DMS 273 treated with DMSO at 0.1 percent for 48 hours (cell line): Measurements from ENCODE around the gene RHO.
"Not testable (repeated sequence)": the region's sequence is repeated elsewhere in the genome, so short reads cannot be mapped to it uniquely, and the experiment has no call there.

Experiments used
- DNase-seq: peaks from one replicate; lab custom pipeline; 2025; lab: John Stamatoyannopoulos, UW

RHO gene

DNA sequence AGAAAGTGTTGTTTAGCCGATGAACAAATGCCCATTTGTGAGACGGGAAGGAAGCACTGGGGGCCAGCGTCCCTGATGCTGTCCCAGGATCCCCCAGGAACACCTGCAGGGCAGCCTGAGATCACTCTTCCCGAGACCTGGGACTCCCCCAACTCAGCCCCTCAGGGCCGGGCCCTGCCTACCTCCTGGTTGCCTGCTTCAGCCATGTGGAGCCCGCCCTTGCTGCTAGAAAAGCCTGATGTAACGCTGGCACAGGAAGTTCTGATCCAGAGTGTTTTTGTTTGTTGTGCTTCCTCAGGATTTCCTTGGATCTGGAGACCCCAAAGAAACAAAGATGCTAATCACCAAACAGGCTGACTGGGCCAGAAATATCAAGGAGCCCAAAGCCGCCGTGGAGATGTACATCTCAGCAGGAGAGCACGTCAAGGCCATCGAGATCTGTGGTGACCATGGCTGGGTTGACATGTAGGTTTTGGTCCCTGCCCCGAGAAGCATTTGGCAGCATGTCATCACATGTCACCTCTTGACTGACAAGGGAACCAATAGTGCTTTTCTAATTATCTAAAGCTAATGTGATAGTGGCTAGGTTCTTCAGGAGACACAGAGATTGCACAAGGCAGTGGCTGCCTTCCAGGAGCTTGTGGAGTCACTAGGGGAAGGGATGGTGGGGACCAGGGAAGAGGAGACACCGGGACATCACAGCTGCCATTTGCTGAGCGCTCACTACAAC, 28.7 kb upstream of the RHO start:
- not testable (repeated sequence) for DNase-seq

DNA sequence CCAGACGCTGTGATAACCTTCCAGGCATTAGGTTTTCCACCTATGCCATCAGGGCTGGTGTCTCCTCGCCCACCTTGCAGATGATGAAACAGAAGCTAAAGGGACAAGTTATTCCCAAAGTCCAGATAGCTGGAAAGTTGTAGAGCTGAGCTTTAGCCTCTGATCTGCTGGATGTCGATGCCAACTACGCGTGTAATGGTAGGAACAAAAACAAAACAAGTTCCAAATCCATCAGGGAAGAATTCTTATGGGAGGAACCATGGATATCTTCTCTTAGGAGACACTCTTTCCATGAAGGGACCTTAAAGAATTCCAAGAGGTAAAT, 28.1 kb upstream of the RHO start:
- DNase-seq, result no peak

DNA sequence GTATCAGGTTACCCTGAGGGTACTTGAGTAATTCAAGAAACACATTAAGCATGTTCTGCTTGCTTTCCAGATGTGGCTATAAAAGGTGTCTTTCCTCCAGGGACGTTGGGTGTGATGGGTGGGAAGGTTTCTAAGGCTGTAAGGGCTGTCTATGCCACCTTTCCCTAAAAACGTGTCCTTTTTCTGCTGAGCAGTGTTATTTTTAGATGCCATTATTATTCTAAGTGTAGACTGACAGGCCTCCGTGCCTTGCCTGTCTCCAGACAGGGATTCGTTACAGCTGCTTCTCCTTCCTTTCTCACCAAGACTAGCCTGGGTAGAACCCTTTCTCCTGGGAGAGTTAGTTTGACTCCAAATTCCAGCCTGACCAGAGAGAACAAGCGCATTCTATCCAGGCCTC, 26.8 kb upstream of the RHO start:
- DNase-seq, result no peak

DNA sequence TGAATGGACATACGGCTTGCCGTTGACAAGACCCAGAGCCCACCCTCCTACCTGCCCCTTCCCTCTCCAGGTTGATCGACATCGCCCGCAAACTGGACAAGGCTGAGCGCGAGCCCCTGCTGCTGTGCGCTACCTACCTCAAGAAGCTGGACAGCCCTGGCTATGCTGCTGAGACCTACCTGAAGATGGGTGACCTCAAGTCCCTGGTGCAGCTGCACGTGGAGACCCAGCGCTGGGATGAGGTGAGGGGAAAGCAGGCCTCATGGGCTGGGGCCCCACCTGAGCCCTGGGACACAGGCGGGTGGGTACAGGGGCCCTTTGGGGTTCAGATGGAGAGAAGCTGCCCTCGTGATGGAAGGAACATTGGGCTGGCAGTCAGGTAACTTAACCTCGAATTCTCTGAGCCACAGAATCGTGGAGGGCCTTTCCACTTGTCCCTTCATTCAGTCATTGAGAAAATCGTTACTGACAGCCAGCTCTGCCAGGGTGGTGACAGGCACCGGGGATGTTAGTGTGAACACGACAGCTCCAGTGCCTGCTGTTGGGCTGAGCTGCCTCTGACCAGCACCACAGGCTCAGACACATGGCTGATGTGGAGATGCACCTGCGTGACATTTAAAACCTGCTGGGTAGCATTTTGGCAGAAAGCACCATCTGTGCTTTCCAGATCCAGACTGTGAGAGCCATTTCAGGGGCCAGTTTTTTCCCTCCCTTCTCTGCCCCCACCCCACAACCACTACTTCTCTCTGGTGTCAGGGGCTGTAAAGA, 25.6 kb upstream of the RHO start:
- peak; percentile 23 for DNase-seq

DNA sequence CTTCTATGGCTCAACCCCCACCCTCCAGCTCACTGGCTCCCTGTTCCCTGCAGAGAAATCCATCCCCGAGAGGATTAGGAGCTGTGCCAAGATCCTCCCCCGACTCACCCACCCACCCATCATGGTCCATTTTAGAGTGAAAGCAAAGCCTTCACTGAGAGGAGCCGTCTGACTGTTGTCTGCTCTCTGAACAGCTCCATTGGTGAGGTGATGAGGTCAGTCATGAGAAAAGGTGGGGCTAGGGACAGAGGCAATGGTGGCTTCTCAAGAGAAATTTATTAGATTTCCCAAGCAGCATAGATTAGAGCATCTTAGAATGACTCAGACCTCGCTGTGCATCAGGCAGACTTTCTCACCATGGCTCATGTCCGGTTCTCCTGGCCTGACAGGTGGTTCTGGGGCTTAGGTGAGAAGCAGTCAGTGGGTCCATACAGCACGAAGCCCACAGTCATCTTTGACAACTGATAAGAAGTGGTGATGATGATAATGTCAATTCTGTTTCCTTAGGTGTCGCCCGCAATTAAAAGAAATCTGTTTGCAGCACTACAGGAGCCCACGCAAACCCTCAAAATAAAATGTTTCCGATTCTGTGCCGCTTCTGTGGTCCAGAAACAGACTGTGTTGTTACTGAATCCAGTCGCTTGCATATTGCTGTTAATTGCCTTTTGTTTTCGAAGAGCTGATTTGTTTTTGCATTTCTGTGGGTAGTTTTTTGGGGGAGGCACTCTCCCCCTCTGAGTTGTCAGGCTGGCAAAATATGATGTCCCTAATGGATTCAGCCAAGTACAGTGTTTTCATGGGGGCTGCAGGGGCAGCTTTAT, 24.8 kb upstream of the RHO start:
- no peak for DNase-seq

DNA sequence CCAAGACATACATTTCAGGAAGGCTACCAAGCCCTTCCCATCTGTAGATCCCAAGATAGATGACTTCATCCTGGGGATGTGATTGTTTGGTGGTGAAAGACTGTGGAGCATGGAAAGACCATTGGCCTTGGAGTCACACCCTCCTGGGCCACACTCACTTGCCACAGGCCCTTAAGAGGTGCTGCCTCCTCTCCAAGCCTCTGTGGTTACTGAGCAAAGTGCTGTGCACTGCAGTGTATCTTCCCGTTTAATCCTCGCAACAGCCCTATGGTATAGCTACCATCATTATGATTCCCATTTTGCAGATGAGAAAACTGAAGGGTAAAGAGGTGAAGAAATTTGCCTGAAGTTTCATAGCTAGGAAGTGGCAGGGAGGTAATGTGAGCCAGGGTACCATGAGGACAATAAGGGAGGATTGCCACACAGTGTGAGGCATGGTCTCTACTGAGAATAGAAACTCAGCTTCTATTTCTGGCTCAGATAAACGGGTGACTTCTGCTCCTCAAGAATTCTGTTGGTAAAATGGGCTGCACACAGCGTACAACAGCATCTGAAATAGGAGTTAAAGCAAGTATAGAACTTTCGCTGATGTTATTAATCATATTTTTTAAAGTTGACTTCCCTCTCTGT, 23.9 kb upstream of the RHO start:
- DNase-seq, result no peak

DNA sequence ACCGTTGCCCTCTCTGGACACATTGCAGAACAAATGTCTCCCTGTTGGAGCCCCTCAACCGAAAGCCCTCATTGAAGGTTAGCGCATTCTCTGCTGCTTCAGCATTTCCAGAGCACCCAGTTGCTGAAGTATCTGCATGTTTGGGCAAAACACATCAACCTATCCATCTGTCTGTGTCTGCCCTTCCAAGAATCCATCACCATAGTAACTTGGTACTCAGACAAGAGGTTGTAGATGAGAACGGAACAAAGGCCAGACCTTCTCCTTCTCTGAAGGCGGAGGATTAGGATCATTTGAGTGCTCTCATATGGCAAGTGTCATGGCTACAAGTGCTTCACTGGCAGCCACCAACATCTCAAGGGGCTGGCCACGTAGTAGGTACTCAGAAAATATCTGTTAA, 23.1 kb upstream of the RHO start:
- DNase-seq, result peak; percentile 79

DNA sequence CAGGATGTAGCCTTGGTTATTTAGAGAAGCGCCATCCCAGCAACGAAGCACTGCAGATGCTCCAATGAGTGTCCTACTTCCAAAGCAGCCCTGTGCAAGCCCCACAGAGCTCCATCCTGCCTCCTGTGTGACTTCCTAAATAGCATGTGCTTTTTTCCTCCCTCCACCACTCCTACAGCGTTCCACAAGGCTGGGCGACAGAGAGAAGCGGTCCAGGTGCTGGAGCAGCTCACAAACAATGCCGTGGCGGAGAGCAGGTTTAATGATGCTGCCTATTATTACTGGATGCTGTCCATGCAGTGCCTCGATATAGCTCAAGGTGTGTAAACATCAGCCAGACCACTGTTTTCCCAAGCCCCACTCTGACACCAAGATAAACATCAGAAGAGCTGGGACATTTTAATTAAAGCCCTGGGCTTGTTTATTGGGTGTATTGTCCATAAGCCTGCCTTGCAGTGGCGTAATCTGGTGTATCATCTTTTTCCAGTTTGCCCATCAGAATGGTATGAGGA, 22.2 kb upstream of the RHO start:
- DNase-seq, result no peak

DNA sequence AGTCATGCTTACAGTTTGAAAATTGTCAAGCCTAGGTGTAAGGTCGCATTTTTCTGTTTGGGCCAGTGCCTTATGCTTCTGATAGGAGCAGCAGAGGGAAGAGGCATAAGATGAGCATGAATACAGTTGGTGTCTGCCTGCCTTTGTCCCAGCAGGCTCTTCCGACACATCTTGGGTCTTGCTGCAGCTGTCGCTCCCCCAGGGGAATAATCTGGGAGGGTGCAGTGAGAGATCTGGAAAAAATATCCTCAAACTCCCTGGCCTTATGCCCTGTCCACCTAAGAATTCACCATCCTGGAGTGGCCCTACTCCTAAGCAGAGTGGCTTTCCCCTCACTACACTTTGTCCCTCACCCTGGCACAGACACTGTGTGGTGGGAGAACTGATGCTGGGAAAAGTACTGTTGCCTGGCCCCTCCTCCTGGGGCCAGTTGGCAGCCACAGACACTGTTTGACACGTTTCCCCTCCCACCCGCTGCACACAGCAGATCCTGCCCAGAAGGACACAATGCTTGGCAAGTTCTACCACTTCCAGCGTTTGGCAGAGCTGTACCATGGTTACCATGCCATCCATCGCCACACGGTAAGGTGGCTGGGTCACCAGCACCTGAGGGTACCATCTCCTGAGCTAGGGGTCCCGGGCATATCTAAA, 21.1 kb upstream of the RHO start:
- no peak for DNase-seq

DNA sequence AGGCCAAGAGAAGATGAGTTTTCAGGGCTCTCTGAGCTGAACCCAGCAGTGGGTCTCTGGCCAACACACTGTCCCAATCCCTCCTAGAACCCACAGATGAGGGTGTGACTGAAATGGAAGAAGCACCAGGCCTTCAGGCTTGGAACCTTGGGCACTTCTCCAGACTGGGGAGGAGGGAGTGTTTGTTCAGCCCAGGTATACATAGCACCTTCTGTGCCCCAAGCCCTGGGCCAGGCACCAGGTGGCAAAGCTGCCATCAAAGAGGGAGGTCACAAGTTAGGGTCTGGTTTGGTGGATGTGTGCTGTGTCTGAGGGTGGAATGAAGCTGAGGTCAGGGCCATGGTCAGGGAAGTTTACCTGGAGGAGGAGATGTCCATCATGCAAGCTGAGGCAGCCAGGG, 15.8 kb upstream of the RHO start:
- no peak for DNase-seq

DNA sequence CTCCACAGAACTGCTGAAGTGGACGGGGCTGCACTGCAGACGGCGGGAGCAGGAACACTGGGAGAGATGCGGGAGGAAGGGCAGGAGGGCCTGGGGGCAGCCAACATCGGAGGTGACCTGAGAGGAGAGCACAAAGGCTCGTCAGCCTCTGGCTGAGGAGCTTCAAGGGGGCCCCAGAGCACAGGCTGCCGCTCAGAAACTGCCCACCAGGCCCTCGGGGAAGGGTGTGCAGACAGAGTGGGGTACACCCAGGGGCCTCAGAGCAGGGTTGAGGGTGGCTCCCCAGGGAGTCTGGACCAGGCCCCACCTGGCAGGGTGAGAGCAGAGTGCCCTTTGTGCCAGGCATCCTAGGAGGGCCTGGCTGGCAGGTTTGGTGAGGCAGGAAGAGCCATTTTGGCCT, 14.7 kb upstream of the RHO start:
- DNase-seq, result no peak

DNA sequence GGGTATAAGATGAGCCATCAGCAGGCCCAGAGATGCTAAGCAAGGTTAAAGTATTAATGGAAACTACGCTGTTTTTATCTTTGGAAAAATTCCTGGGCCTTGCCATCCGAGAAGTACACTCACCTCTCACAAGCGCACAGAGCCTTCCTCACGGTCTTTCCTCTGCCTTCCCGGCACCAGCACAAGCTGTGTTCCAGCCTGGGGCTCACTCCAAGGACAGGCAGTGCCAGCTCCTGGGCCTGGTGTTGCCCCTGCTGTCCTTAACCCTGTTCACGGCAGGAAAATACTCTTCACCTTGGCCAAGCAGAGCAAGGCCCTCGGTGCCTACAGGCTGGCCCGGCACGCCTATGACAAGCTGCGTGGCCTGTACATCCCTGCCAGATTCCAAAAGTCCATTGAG, 14.3 kb upstream of the RHO start:
- no peak for DNase-seq

DNA sequence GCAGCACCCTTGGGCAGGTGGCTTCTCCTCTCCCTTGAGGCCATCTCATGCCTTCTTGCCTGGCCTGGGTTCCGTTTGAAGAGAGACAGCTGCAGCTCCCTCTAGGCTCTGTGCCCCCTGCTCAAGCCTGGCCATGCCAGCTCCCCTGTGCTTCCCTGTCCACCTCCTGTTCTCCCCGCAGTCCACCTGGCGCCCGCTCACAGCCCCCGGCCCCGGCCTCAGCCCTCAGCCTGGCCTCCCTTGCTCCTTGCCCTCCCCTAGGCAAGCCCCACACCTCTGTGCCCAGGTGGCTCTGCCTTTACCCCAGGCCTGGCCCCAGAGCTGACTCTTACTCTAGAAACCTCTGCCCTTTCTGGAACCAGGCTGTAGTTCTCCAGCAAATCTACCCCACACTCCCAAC, 13.9 kb upstream of the RHO start:
- DNase-seq, result no peak

DNA sequence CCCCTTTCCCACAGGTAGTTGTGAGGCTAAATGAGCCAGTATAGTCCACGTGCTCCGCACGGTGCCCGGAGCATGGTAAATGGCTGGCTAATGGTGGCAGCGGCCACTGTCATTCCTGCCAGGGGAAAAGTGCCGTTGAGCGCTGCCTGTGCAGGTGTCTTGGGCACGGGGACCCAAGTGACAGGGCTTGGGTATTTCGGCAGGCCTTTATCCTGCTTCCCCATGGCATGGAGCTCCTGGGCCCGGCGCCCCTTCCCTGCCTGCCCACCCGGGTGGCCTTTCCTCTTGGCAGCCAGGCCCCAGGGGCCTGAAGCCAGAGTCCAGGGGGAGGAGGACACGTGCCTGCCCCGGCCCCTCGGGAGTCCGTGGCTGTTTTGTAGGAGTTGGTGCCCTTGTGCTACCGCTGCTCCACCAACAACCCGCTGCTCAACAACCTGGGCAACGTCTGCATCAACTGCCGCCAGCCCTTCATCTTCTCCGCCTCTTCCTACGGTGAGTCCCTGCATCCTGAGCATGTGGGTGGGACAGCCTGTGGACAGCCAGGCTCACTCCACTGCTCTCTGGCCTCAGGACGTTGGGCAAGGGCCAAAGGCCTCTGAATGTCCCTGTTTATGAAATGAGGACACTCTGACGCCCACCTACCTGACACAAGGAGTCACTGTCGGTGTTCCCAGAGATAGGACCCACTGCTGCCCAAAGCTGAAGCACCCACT, 13.2 kb upstream of the RHO start:
- DNase-seq, result not testable (repeated sequence)

DNA sequence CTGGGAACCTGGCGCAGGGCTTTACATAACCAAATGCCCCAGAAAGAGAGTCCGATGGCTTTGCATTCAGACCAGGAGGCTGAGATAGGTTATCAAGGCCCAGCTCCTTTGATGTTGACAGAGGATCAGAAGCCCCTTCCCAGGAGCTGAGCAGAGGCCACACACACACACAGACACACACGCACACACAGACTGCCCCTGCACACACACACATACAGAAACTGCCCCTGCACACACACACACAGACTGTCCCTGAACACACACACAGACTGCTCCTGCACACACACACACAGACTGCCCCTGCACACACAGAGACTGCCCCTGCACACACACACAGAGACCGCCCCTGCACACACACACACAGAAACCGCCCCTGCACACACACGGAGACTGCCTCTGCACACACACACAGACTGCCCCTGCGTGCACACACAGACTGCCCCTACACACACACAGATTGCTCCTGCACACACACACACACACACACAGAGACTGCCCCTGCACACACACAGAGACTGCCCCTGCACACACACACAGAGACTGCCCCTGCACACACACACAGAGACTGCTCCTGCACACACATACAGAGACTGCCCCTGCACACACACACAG, 12.5 kb upstream of the RHO start:
- not testable (repeated sequence) for DNase-seq

DNA sequence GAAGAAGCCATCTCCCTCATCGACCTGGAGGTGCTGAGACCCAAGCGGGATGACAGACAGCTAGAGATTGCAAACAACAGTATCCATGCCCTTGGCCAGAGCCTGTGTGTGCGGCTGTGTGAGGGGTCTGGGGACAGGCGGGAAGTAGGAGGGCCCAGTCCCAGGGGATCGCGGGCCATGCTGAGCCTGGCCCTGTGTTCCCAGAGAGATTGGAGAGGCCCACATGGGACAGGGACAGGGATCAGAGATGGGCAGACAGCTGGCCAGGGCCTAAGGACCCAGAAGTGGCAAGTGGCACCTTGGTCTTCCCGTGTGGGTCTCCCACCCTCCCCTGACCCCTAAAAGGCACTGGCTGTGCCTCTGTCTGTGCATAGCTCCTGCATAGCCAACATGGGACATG, 10.9 kb upstream of the RHO start:
- DNase-seq, result no peak

DNA sequence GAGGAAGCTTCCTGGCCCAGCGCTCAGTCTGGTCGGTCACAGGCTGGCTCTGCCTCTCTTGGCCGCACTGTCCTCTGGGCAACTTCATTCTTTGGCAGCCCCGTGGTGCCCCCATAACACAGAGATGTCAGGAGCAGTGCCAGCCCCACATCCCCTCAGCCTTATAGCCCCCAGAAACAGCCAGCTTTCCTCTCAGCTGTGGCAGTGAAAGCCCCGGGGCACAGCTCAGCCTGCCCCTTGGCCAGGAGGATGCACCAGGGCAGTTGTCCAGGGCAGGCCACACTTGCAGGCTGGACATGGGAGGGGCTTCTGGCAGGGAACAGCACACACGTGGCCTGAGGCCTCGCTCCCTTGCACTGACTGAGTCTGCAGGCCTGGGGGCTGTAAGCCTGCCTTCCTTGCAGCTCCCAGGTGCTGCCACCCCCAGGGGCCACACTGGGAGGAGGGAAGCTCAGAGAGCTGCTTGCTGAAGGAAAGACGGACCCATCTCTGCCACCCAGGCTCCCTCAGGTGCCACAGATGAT, 10.3 kb upstream of the RHO start:
- DNase-seq, result no peak

DNA sequence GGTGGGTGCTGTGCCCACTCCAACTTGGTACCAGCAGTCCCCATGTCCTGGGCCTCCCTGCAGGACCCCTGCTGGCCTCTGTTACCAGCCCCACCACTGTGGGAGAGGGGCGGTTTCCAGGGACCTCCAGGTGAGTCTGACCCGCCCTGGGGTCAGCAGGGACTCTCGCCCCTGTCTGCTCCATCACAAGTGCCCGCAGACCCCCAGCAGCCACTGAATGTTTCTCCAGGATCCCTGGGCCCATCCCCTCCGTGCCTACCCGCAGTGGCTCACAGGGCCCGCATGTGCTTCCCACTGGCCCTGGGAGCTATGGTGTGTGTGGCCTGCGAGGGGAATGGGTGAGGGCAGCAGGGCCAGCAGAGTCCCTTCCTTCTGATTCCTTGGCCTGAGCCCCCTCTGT, 9.9 kb upstream of the RHO start:
- no peak for DNase-seq

DNA sequence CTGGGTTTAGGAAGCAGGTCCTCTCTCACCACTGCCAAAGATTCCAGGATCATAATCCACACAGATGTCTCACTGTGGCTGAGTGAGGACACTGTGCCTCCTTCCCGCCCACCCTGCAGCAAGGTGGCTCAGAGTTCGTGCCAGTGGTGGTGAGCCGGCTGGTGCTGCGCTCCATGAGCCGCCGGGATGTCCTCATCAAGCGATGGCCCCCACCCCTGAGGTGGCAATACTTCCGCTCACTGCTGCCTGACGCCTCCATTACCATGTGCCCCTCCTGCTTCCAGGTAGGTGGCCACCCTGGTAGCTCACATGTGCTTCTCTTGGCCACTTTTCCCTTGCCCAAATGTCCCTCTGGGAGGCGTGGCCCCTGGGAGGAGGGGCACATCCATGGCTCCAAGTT, 9.0 kb upstream of the RHO start:
- no peak for DNase-seq

DNA sequence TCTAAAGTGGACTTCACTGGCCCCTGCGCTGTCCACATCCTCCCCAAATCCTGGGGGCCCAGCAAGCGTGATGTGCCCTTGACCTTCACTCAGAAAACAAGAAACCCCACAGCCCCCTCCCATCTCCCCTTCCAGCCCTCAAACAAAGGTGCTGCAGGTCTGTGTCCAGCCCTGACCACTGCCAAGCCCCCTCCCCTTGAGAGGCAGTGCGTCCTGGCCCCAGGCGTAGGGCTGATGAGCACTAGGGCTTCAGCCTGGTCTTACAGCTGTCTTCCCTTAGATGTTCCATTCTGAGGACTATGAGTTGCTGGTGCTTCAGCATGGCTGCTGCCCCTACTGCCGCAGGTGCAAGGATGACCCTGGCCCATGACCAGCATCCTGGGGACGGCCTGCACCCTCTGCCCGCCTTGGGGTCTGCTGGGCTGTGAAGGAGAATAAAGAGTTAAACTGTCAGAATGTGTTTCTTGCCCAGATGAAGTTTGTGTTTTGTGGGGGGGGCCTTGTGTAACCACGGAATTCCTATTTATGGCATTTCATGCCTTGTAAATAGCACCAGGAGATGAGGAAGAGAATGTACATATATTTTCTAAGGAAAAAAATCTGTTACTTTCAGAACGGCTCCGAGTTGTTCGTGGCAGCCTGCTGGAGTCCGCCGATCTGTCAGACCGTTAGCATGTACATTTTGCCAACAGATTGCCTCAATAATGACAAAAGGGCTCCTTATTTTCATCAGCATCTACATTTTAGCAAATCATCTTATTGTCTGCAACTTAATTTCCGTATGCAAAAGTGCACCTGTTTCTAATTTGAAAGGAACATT, 8.3 kb upstream of the RHO start:
- DNase-seq, result no peak
